Measurements from ENCODE around the gene PDZK1.

- no peak for TF ChIP-seq POLR2A (IDR thresholded peaks at IDR 0.05; ENCODE audit: low read length)
- TF ChIP-seq GATA1 (IDR thresholded peaks at IDR 0.05; ENCODE audit: low read depth, low read length), result no peak
Measured at GRCh38 chr1:145717833-145718232, 10.7 kb upstream of the PDZK1 start.
